T-helper 1 cell treated with Interleukin-12 subunit alpha and Interleukin-12 subunit beta and Interleukin-4 antibody, amounts not matched to agents 30 ng/mL and 1 ng/mL, for 36 hours (primary cell): ENCODE results near the gene PSMA7. TPM values are rescaled to one million over a fixed set of nuclear protein-coding genes. Genes with fewer than 3 reads are reported as not detected.

Experiments used
- intact Hi-C: fragments of 100-400 bp; cut with micrococcal nuclease; formaldehyde crosslinking; loops from one replicate; pipeline ENCODE4 v1.15.1; 2024
- total RNA-seq: library from RNA; stranded (reverse); gene quantifications from 2 replicates; pipeline ENCODE4 v1.2.3, GENCODE V29; 2022

PSMA7 gene
- total RNA-seq, 1 donor from 2014 or later = 342 TPM

GRCh38 chr20:62120990-62121775, 22.0 kb downstream of the PSMA7 start:
- intact Hi-C loops = loop anchor here (1.0 to 10.0 kb wide), 8 partner anchors 55 to 814 kb away; partner anchors contain the start of genes ADRM1, GID8, MRGBP and TCFL5

DNA sequence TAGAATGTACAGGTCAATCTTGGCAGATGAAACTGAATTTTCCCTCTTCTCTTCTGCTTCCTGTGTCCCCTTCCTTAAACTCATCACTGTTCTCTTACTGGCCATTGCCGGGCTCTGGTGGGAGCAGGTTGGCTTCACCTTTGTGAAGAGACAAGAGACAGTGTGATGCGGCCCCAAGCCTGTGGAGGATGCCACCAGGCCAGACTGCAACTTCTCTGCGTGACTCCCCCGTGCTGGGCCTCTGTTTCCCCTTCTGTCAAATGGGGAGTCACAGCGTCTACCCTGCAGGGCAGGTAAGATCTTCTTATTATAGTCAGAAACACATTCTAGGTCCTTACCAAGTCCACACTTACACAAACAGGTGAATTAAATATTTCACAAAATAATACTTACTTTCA, 22.8 kb downstream of the PSMA7 start:
- intact Hi-C loops = loop anchor here (5.0 to 10.0 kb wide), 4 partner anchors 108 to 814 kb away; partner anchors contain the start of genes GID8, MRGBP and TCFL5

GRCh38 chr20:62119591-62120364, 23.4 kb downstream of the PSMA7 start:
- intact Hi-C loops = loop anchor here (5.0 to 10.0 kb wide), 4 partner anchors 107 to 815 kb away; partner anchors contain the start of genes GID8, MRGBP and TCFL5

- intact Hi-C loops = no loop called here
Observed at GRCh38 chr20:62119115-62119514, 24.1 kb downstream of the PSMA7 start.

- intact Hi-C loops = no loop called here
Observed at GRCh38 chr20:62118113-62119043, 24.8 kb downstream of the PSMA7 start.

DNA sequence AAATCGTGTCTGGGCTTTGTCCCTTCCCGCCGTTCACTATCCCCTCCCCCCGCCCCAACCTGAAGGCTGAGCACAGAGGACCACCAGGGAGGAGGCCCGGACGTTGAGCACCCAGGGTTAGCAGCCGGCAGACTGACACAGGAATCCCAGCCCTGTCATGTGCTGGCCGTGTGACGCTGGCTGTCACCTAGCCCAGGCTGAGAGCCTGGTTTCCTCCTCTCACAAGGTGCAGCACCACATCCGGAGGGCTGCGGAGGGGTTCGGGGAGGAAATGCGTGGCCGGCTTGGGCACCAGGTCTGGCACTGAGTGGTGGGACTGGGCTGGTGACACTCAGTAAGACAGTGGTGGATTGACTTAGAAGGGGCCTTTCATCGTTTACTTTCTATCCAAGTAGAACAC, 25.5 kb downstream of the PSMA7 start:
- intact Hi-C loops = loop anchor here (2.0 kb wide), 1 partner anchor 29 kb away; no protein-coding TSS in a partner anchor

DNA sequence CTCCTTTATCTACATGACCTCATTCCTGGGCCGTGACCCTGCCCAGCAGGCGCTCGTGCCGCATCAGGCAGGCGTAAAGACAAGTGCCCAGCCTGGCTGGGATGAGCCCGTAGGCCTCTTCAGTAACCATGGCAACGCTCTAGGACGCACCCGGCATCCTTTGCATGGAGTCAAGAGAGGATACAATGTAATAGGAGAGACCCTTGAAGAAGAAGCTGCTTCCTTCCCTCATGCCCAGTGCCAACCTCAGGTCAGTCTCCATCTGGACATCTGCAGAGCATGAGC, 25.9 kb downstream of the PSMA7 start:
- intact Hi-C loops = loop anchor here (2.0 kb wide), 1 partner anchor 29 kb away; no protein-coding TSS in a partner anchor

GRCh38 chr20:62116558-62117361, 26.4 kb downstream of the PSMA7 start:
- intact Hi-C loops = loop anchor here (2.0 kb wide), 1 partner anchor 28 kb away; no protein-coding TSS in a partner anchor

- intact Hi-C loops = loop anchor here (2.0 kb wide), 1 partner anchor 27 kb away; no protein-coding TSS in a partner anchor
Observed at GRCh38 chr20:62115800-62116407, 27.3 kb downstream of the PSMA7 start.

DNA sequence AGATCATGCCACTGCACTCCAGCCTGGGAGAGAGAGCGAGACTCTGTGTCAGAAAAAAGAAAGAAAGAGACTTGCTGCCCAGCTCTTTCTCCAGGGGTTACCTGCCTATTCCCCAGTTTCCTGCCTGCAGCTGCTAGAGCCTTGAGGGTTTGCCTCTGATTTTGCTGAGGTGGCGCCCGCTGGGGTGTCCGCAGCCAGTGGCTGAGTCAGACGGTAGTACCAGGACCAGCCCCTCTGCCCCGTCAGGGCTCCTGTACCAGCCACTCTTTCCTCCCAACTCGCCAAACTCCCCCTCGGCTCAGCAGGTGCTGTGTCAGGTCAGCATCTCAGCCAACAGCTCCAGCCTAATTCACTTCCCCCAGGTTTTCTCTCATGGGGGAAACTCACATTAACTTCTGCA, 28.3 kb downstream of the PSMA7 start:
- intact Hi-C loops = no loop called here

DNA sequence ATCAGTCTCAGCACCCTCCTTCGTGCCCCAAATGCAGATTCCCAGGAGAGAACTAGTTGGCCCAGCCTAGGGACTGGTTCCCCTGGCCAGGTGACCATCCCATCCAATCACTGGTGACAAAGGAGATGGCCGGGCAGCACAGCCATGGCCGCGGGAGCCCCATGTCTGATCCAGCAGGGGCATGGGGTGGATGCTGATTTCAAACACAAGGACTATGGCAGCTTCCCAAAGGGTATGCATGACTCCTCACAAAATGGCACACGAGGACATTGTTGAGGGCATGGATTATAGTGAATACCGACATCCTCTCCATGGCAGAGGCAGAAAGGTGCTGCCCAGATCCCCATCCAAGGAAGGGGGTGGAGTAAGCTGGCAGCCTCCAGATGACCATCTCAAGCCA, 30.8 kb downstream of the PSMA7 start:
- intact Hi-C loops = no loop called here

DNA sequence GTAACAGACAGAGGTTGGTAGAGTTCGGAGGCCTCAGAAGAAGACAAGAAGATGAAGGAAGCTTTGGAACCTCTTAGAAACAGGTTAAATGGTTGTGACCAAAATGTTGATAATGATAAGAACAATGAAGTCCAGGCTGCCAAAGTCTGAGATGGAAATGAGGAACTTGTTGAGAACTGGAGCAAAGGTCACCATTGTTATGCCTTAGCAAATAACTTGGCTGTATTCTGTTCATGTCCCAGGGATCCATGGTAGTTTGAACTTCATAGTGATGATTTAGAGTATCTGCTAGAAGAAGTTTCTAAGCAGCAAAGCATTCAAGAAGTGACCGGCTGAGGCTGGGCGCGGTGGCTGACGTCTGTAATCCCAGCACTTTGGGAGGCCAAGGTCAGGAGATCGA, 32.0 kb downstream of the PSMA7 start:
- intact Hi-C loops = no loop called here

- intact Hi-C loops = no loop called here
Observed at GRCh38 chr20:62105592-62105991, 37.6 kb downstream of the PSMA7 start.

DNA sequence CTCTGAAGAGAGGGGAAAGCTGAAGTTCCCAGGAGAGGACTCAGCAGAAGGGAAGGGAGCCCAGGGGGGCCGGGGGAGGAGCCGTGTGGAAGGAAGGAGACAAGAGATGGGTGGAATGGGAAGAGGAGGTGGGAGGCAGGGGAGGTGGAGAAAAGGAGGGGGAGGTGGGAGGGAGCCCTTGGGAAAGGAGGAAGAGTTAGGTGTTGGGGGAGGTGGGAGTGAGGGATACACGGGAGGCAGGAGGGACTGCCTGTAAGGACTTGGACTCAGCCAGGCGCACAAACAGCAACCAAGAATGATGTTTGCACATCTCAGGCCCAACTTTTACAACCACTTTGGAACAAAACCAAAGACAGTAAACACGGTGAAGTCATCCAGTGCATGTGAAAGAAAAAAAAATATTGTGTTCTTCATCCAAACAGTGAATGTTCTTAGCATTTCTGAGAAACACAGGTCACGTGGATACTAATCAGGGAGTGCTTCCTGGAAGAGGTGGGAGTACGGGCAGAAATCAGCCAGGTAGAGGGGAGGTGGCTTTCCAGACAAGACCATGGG, 38.3 kb downstream of the PSMA7 start:
- intact Hi-C loops = no loop called here

- intact Hi-C loops = no loop called here
Observed at GRCh38 chr20:62104234-62104789, 38.9 kb downstream of the PSMA7 start.

DNA sequence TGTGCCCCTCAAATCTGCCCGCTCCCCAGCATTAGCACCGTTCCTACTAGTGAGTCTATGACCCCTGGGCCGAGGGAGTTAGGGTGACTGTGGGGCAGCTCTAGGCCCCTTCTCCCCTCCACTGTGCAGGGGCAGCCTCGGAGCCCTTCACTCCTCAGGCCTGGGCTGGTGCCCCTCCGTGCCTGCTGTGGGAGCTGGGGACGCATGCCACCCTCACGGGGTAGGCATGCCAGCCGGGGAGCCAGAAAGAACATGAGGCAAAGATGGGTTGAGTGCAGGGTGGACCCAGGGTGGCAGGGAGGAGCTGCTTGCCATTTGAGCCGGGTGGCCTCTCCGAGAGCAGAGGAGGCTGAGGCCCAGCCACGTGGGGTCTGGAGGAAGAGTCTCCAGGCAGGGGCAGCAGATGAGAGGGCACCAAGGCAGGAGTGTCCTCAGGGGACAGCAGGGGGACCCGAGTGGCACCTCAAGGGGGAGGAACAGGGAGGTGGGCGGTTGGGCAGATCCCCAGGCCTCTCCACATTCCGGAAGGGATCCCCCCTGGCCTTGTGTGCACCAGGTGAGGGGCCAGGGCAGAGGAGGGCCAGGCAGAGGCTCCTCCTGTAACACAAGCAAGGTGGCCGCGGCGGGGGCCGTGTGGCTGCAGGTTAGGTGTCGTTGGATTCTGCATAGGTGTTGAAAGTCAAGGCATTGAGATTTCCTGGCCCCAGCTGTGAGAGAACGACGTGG, 39.5 kb downstream of the PSMA7 start:
- intact Hi-C loops = no loop called here

DNA sequence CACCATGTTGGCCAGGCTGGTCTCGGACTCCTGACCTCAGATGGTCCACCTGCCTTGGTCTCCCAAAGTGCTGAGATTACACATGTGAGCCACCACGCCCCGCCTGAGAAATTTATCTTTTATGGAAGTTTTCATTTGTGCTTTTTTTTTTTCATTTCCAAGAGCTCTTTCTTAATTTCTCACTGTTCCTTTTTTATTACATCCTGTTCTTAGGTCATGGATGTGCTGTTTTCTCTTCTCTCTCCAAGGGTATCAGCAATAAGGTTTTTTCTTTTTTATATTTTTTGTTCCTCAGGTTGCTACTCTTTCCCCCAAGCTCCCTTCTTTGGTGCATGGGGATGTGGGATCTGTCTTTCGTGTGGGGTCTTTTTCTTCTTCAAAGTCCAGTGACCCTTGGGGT, 42.1 kb downstream of the PSMA7 start:
- intact Hi-C loops = no loop called here

GRCh38 chr20:62097881-62098407, 45.2 kb downstream of the PSMA7 start:
- intact Hi-C loops = no loop called here
